ENCODE measurements around the gene TOB2.

DNA sequence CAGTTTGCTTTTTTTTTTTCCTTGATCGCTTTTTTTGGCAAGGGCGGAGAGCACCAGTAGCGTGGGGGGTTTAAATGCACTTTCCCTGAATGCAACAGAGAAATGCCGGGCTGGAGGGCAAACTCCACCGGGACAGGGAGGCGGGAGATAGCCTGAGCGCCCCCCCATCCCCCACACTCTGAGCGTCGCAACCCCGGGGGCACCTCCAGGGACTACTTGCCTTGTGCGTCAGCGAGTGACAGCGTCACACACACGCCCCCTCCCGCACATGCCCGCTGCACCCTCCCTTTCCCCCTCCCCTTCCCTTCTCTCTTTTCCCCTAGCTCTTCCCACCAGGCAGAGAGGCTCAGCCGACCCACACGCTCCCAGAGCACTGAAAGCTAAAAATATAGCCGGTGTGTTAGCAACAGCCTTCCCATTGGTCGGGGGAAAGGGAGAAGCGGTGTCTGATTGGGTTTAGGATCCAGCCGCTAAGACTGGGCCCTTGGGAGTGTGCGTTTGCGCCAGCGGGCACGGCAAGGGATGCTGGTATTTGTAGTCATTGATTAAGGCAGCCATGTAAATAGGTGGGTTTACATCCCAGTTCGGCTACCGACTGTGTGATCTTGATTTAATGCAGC, 1.7 kb upstream of the TOB2 start:
- TF ChIP-seq, protein P1, sequence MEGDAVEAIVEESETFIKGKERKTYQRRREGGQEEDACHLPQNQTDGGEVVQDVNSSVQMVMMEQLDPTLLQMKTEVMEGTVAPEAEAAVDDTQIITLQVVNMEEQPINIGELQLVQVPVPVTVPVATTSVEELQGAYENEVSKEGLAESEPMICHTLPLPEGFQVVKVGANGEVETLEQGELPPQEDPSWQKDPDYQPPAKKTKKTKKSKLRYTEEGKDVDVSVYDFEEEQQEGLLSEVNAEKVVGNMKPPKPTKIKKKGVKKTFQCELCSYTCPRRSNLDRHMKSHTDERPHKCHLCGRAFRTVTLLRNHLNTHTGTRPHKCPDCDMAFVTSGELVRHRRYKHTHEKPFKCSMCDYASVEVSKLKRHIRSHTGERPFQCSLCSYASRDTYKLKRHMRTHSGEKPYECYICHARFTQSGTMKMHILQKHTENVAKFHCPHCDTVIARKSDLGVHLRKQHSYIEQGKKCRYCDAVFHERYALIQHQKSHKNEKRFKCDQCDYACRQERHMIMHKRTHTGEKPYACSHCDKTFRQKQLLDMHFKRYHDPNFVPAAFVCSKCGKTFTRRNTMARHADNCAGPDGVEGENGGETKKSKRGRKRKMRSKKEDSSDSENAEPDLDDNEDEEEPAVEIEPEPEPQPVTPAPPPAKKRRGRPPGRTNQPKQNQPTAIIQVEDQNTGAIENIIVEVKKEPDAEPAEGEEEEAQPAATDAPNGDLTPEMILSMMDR (IDR thresholded peaks at IDR 0.05), result peak in 2 of 5 experiments; percentile 32 to 35
- TF ChIP-seq POLR2A (IDR thresholded peaks at IDR 0.05) (peak; percentile 86 to 94), EP300 (IDR thresholded peaks at IDR 0.05) (peak; percentile 94 to 98)

All from tibial nerve (tissue), 4 donors.